Measurements from ENCODE around the gene KLHL2.
"Not testable (repeated sequence)": the region's sequence is repeated elsewhere in the genome, so short reads cannot be mapped to it uniquely, and the experiment has no call there.

GRCh38 chr4:165227401-165227800 is 20.0 kb downstream of the KLHL2 start:
- not testable (repeated sequence) for TF ChIP-seq CTBP1 (IDR thresholded peaks at IDR 0.05; ENCODE audit: borderline replicate concordance); L3MBTL2 (conservative IDR thresholded peaks at IDR 0.05); TARDBP (IDR thresholded peaks at IDR 0.05); SUZ12 (IDR thresholded peaks at IDR 0.05); ZNF384 (IDR thresholded peaks at IDR 0.05); ARNT (IDR thresholded peaks at IDR 0.05); BHLHE40 (IDR thresholded peaks at IDR 0.05; ENCODE audit: borderline replicate concordance); SP1 (IDR thresholded peaks at IDR 0.05); NFRKB (IDR thresholded peaks at IDR 0.05); ELF4 (IDR thresholded peaks at IDR 0.05); HDGF (IDR thresholded peaks at IDR 0.05; ENCODE audit: borderline replicate concordance); FOXA1 (IDR thresholded peaks at IDR 0.05)
- TF ChIP-seq, protein P1, sequence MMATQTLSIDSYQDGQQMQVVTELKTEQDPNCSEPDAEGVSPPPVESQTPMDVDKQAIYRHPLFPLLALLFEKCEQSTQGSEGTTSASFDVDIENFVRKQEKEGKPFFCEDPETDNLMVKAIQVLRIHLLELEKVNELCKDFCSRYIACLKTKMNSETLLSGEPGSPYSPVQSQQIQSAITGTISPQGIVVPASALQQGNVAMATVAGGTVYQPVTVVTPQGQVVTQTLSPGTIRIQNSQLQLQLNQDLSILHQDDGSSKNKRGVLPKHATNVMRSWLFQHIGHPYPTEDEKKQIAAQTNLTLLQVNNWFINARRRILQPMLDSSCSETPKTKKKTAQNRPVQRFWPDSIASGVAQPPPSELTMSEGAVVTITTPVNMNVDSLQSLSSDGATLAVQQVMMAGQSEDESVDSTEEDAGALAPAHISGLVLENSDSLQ (IDR thresholded peaks at IDR 0.05) = not testable (repeated sequence)

Data from HEK293T (cell line).